Fibroblast of gingiva (primary cell): ENCODE measurements around the gene OR10AD1.
"Not testable (repeated sequence)": the region's sequence is repeated elsewhere in the genome, so short reads cannot be mapped to it uniquely, and the experiment has no call there.

Experiments
- DNase-seq: peaks from one replicate; pipeline ENCODE4 v3.0.0-alpha.2; 2011; ENCODE audit warnings: low read depth

OR10AD1 gene

GRCh38 chr12:48203192-48203591 lies at the start of gene OR10AD1:
OR10AD1 (minus strand) TSS chr12:48203292; CDS start chr12:48203292, 0 bp downstream.
- no peak for DNase-seq

- DNase-seq: no peak
Observed at GRCh38 chr12:48247181-48247966, 44.3 kb upstream of the OR10AD1 start.

- no peak for DNase-seq
Observed at GRCh38 chr12:48237162-48237561, 34.1 kb upstream of the OR10AD1 start.

GRCh38 chr12:48235796-48236333 lies 32.8 kb upstream of the OR10AD1 start:
- no peak for DNase-seq

- DNase-seq: not testable (repeated sequence)
Observed at GRCh38 chr12:48231169-48231958, 28.3 kb upstream of the OR10AD1 start.

GRCh38 chr12:48224533-48224932 lies 21.4 kb upstream of the OR10AD1 start:
- DNase-seq: not testable (repeated sequence)

GRCh38 chr12:48221645-48222044 lies 18.6 kb upstream of the OR10AD1 start:
- DNase-seq: no peak

- DNase-seq: no peak
Observed at GRCh38 chr12:48220701-48221100, 17.6 kb upstream of the OR10AD1 start.

- DNase-seq: no peak
Observed at GRCh38 chr12:48219631-48220030, 16.5 kb upstream of the OR10AD1 start.

GRCh38 chr12:48216785-48217184 lies 13.7 kb upstream of the OR10AD1 start:
- no peak for DNase-seq

- DNase-seq: not testable (repeated sequence)
Observed at GRCh38 chr12:48209495-48209894, 6.4 kb upstream of the OR10AD1 start.

GRCh38 chr12:48202766-48203165 lies 326 bp downstream of the OR10AD1 start:
- no peak for DNase-seq

- no peak for DNase-seq
Observed at GRCh38 chr12:48201516-48201915, 1.6 kb downstream of the OR10AD1 start.

GRCh38 chr12:48201091-48201490 lies 2.0 kb downstream of the OR10AD1 start:
- no peak for DNase-seq

- DNase-seq: peak; percentile 12
Observed at GRCh38 chr12:48199774-48200221, 3.3 kb downstream of the OR10AD1 start.

GRCh38 chr12:48198985-48199384 lies 4.1 kb downstream of the OR10AD1 start:
- DNase-seq: no peak

- peak; percentile 15 for DNase-seq
Observed at GRCh38 chr12:48198672-48198971, 4.5 kb downstream of the OR10AD1 start.

- peak; percentile 94 for DNase-seq
Observed at GRCh38 chr12:48197971-48198671, 5.0 kb downstream of the OR10AD1 start.

- DNase-seq: no peak
Observed at GRCh38 chr12:48197549-48197970, 5.5 kb downstream of the OR10AD1 start.

GRCh38 chr12:48194799-48195201 lies 8.3 kb downstream of the OR10AD1 start:
- peak; percentile 25 for DNase-seq

- no peak for DNase-seq
Observed at GRCh38 chr12:48193623-48194022, 9.5 kb downstream of the OR10AD1 start.

GRCh38 chr12:48192861-48193260 lies 10.2 kb downstream of the OR10AD1 start:
- no peak for DNase-seq
